Erythroblast (primary cell): ENCODE measurements around the gene RSPH4A.

Source experiments
- GATA1 ChIP-seq: IDR thresholded peaks from 2 replicates; pipeline ENCODE4 v1.6.1; 2011; ENCODE audit warnings: low read depth, mild to moderate bottlenecking, control low read depth, low read length, moderate library complexity
- POLR2A ChIP-seq: IDR thresholded peaks from 2 replicates; pipeline ENCODE4 v1.6.1; 2011; ENCODE audit warnings: mild to moderate bottlenecking, low read length

DNA sequence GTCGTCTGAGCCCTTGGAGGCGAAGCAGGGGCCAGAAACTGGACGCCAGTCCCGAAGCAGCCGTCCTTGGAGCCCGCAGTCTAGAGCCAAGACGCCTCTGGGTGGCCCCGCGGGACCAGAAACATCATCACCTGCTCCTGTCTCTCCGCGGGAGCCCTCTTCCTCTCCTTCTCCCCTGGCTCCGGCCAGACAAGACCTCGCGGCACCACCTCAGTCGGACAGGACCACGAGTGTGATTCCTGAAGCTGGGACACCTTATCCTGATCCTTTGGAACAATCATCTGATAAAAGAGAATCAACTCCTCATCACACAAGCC, 416 bp downstream of the RSPH4A start:
- no peak for TF ChIP-seq GATA1
- no peak for TF ChIP-seq POLR2A
